Thymus (tissue), 11 donors: Measurements from ENCODE around the gene MTPN. TPM values are rescaled to one million over a fixed set of nuclear protein-coding genes. Genes with fewer than 3 reads are reported as not detected.

Experiments used
- DNase-seq, 9 donors: peaks; one replicate each; pipeline ENCODE4 v3.0.0-alpha.2; 2013; ENCODE audit warnings: low spot score in 9 of 9, low read depth in 6 of 9, missing footprints in 1 of 9
- H3K27ac ChIP-seq, 2 donors: one replicate each; pipeline ENCODE4 v1.5.1; 2013; ENCODE audit warnings: control low read depth in 1 of 2, low read depth in 1 of 2, low read length in 1 of 2, mild to moderate bottlenecking in 1 of 2, moderate library complexity in 1 of 2
- H3K27me3 ChIP-seq, 2 donors: one replicate each; pipeline ENCODE4 v1.5.1; 2013; ENCODE audit warnings: low read length in 1 of 2; ENCODE audit not compliant: control insufficient read depth in 2 of 2, insufficient read depth in 1 of 2
- H3K36me3 ChIP-seq, 2 donors: one replicate each; pipeline ENCODE4 v1.5.1; 2013; ENCODE audit warnings: low read length in 1 of 2, mild to moderate bottlenecking in 1 of 2, moderate library complexity in 1 of 2; ENCODE audit not compliant: control insufficient read depth in 2 of 2, insufficient read depth in 2 of 2
- H3K4me1 ChIP-seq, 2 donors: one replicate each; pipeline ENCODE4 v1.5.1; 2013; ENCODE audit warnings: low read length in 2 of 2; ENCODE audit not compliant: control insufficient read depth in 2 of 2, insufficient read depth in 2 of 2
- H3K4me3 ChIP-seq, 2 donors: one replicate each; pipeline ENCODE4 v1.5.1; 2013; ENCODE audit warnings: low read length in 2 of 2, control low read depth in 1 of 2, mild to moderate bottlenecking in 1 of 2
- H3K9me3 ChIP-seq, 2 donors: one replicate each; pipeline ENCODE4 v1.5.1; 2013; ENCODE audit warnings: low read length in 1 of 2, mild to moderate bottlenecking in 1 of 2; ENCODE audit not compliant: control insufficient read depth in 2 of 2, insufficient read depth in 1 of 2
- WGBS: extraction: QIAGEN DNeasy Blood & Tissue Kit; methylation state at CpG from one replicate; pipeline ENCODE4 v1.1.7; 2013; 5-methylcytosine and 5-hydroxymethylcytosine counted together
- polyA plus RNA-seq: library from polyadenylated mRNA; stranded (reverse); fragments of 200-250 nt; gene quantifications from one replicate; pipeline ENCODE4 v1.2.3, GENCODE V29; 2013
- total RNA-seq: library from RNA; stranded (reverse); fragments of 120-200 nt; gene quantifications from one replicate; pipeline ENCODE4 v1.2.4, GENCODE V29; 2013
- donor health status: healthy.

The MTPN gene
- total and polyA plus RNA-seq, 2 donors: 54.2 to 74.7 TPM

DNA sequence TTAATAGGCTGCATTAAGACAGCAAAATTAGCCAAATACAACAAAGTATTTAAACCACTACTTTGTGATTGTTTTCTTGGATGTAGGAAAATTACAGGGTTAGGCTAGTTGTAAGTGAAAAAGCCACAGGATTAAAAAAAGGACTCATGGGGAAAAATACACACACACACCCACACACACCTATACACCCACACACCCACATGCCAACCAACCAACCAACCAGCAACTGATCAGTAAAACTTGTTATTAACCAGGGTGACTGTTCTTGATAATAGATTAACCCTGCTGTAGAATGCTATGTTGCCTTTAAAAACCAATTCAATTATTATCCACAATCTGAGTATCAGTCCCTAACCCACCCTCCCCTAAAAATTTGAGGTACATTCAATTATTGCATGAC lies 49.0 kb downstream of the MTPN start:
- H3K27me3 ChIP-seq: no peaks in the 10 kb centered on the region
- DNase-seq: no peak
- H3K4me3 ChIP-seq: no peak overlapping the region
- H3K27ac ChIP-seq: no peak overlapping the region
- H3K4me1 ChIP-seq: no peaks in the 10 kb centered on the region
- H3K36me3 ChIP-seq: peaks cover 8 to 14% of the 10 kb centered on the region in 2 donors
- no peaks in the 10 kb centered on the region for H3K9me3 ChIP-seq

DNA sequence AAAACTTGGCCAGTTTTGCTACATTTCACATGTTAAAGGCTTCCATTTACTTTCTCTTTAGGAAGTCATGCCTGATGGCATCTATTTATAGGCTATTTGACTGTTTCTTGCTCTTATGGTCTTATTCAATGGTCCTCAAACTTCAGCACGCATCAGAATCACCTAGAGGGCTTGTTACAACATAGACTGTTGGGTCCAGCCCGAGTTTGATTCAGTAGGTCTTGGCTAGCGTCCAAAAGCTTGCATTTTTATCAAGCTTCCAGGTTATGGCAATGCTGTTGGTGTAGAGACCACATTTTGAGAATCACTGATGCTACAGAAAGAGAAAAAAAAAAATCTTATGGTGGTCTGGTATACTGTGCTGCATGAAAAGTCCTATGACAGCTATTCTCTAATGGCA lies 51.9 kb downstream of the MTPN start:
- Histone ChIP-seq H3K36me3 (peaks cover 8 to 14% of the 10 kb centered on the region in 2 donors), H3K27me3 (no peaks in the 10 kb centered on the region), H3K4me3 (no peak overlapping the region), H3K27ac (no peak overlapping the region), H3K4me1 (no peaks in the 10 kb centered on the region), H3K9me3 (peaks cover 0 to 1% of the 10 kb centered on the region in 2 donors)
- DNase-seq: no peak
- WGBS: 89% methylated on average over 3 of the region's 3 CpGs

DNA sequence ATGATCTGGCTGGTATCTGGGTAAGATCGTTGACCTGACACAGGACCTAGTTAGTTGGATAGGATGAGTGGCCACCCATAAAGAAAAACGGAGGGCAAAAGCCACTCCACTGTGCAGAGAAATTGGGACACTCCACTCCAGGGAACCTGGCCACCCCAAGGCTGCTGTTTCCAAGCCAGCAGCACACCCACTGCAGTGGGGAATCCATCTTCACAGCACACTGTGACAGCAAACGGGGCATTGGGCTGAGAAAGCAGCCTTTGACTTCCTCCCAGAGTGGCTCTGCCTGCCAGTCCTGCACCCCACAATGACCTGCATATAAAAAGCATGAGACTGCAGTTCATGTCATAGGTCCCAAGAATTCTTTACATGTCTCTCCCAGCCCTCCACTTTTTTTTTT lies 52.9 kb downstream of the MTPN start:
- Histone ChIP-seq H3K9me3 (peaks cover 0 to 1% of the 10 kb centered on the region in 2 donors), H3K4me3 (no peak overlapping the region), H3K27me3 (no peaks in the 10 kb centered on the region), H3K36me3 (peaks cover 2 to 6% of the 10 kb centered on the region in 2 donors), H3K4me1 (no peaks in the 10 kb centered on the region), H3K27ac (no peak overlapping the region)
- DNase-seq: no peak
- WGBS: 98% methylated on average over 3 of the region's 3 CpGs

DNA sequence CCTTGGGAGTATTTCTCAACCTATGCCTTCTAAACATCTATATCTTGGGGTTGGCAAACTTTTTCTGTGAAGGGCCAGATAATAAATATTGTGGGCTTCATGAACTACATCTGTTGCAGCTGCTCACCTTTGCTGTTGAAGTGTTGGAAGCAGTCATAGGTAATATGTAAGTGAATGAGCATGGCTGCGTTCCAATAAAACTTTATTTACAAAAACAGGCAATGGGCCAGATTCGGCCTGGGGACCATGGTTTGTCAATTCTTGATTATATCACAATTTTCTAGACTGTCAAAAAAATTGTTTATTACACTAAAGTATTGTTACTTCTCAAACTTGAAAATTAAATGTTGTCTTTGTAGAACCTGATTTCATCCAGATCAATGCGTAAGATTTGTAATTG lies 54.9 kb downstream of the MTPN start:
- H3K27me3 ChIP-seq: no peaks in the 10 kb centered on the region
- H3K9me3 ChIP-seq: peaks cover 0 to 1% of the 10 kb centered on the region in 2 donors
- WGBS: 98% methylated on average over 3 of the region's 3 CpGs
- H3K27ac ChIP-seq: no peak overlapping the region
- H3K36me3 ChIP-seq: no peaks in the 10 kb centered on the region
- no peaks in the 10 kb centered on the region for H3K4me1 ChIP-seq
- no peak for DNase-seq
- no peak overlapping the region for H3K4me3 ChIP-seq

DNA sequence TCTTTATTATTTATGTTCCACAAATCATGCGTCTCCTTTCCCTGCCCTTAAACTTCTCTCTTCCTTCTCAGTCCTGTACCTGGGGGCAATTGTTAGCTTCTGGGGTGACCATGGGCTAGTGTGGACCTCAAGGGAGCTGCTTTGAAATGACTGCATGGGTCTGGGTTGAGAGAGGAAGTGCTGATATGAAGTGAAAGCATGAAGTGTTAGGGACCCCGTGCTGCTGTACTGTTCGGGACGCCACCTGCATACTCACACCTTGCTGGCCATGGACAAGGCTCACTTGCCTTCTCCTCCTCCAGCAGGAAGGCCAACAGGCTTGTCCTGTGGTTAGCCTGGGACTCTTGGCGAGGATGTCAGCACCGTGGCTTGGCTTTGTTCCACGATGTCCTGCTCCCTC lies 56.7 kb downstream of the MTPN start:
- DNase-seq: no peak
- 85% methylated on average over 7 of the region's 7 CpGs for WGBS
- no peak overlapping the region for H3K27ac ChIP-seq

DNA sequence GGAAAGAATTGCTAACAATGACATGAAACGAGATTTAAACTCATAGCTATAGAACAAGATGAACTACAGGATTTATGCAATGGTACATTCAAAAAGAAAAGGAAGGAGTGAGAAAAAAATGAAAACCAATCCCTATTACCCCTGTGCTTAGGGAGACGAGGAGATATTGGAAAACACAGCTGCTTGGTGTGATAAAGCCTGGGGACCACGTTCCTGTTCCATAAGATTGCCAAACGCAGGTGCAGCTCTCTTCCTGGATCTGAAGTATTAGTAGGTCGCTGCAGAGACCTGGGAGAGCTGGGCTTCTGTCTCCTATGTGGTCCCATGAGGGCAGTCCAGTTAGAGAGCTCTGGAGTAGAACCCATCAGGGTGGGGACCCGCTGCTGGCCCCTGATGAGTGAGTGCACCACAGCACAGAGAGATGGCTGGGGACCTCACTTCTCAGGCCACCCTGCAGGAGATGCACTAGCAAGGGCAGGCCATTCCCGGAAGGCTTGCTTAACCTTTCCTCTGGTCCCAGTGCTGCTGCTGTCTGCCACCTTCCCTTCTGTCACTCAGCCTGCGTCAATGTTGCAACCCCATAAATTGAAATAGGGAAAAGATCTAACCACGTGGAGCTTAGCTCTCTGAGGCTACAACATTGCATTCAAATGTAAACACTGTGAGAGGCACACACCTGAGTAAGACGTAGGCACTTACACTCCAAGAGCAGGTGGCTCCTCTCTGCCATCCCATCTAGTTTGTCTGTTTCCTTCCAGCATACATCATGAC lies 57.9 kb downstream of the MTPN start:
- WGBS: 93% methylated on average over 10 of the region's 10 CpGs
- no peak for DNase-seq
- no peak overlapping the region for H3K4me3 ChIP-seq

More for the DNA sequence above, 56.7 kb downstream of the MTPN start:
- no peak overlapping the region for H3K4me3 ChIP-seq
- H3K36me3 ChIP-seq: no peaks in the 10 kb centered on the region
- no peaks in the 10 kb centered on the region for H3K4me1 ChIP-seq
- H3K9me3 ChIP-seq: peaks cover 0 to 1% of the 10 kb centered on the region in 2 donors
- H3K27me3 ChIP-seq: no peaks in the 10 kb centered on the region

DNA sequence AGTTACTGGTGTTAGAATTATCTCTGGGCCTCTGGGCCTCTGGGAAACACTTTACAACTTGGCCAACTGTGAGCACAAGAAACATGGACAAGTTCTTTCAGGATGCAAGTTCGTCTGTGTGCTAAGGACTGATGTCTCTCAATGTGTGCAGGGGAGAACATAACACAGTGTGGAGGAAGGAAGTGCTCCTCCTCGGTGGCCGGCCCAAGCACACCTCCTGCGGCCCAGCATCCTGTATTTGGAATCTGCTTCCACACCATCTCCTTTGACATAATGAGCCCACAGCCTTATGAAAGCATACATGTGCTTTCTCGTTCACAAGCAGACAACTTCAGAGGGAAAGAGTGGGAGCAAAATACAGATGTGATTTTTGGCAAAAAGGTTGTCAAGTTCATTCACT lies 59.0 kb downstream of the MTPN start:
- no peak overlapping the region for H3K27ac ChIP-seq
- H3K36me3 ChIP-seq: no peaks in the 10 kb centered on the region
- H3K4me3 ChIP-seq: no peak overlapping the region
- no peaks in the 10 kb centered on the region for H3K4me1 ChIP-seq
- no peak for DNase-seq
- 84% methylated on average over 5 of the region's 5 CpGs for WGBS
- no peaks in the 10 kb centered on the region for H3K27me3 ChIP-seq
- H3K9me3 ChIP-seq: peaks cover 0 to 1% of the 10 kb centered on the region in 2 donors

More for the DNA sequence above, 57.9 kb downstream of the MTPN start:
- no peaks in the 10 kb centered on the region for H3K4me1 ChIP-seq
- no peak overlapping the region for H3K27ac ChIP-seq
- no peaks in the 10 kb centered on the region for H3K27me3 ChIP-seq
- H3K9me3 ChIP-seq: peaks cover 0 to 1% of the 10 kb centered on the region in 2 donors
- no peaks in the 10 kb centered on the region for H3K36me3 ChIP-seq

DNA sequence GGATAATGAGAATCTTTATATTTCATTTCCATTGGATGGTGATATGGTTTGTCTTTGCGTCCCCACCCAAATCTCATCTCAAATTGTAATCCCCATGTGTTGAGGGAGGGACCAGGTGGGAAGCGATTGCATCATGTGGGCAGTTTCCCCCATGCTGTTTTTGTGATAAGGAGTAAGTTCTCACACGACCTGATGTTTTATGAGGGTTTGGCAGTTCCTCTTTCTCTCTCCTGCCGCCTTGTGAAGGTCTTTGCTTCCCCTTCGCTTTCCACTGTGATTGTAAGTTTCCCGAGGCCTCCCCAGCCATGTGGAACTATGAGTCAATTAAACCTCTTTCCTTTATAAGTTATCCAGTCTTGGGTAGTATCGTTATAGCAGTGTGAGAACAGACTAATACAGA lies 59.4 kb downstream of the MTPN start:
- H3K27me3 ChIP-seq: no peaks in the 10 kb centered on the region
- DNase-seq: no peak
- 55% methylated on average over 7 of the region's 7 CpGs for WGBS
- no peaks in the 10 kb centered on the region for H3K36me3 ChIP-seq
- no peak overlapping the region for H3K27ac ChIP-seq
- H3K4me1 ChIP-seq: no peaks in the 10 kb centered on the region
- no peak overlapping the region for H3K4me3 ChIP-seq
- H3K9me3 ChIP-seq: peaks cover 0 to 1% of the 10 kb centered on the region in 2 donors

DNA sequence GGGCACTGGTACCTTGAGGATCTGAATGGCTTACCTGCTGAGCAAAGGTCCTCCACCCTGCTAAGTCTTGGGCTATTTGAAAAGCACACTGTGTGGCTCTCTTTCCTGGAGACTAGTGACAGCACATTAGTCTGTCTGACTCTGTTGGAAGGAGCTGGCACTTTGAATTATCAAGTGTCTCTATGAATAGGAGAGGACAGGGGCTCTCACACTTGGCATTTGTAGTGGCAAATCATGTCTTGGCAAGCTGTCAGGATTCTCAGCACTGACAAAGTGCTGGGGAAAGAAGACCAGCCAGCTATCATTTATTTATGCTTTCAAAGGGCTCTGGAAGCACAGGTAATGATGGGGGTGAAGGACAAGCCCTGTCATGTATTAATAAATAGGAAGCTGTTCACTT lies 62.8 kb downstream of the MTPN start:
- H3K9me3 ChIP-seq: no peaks in the 10 kb centered on the region
- no peaks in the 10 kb centered on the region for H3K27me3 ChIP-seq
- H3K4me3 ChIP-seq: no peak overlapping the region
- no peak overlapping the region for H3K27ac ChIP-seq
- no peaks in the 10 kb centered on the region for H3K4me1 ChIP-seq
- no peaks in the 10 kb centered on the region for H3K36me3 ChIP-seq
- DNase-seq: no peak
